Measurements from ENCODE around the gene ABHD14A. TPM values are rescaled to one million over a fixed set of nuclear protein-coding genes. Genes with fewer than 3 reads are reported as not detected.
"Not testable (repeated sequence)": the region's sequence is repeated elsewhere in the genome, so short reads cannot be mapped to it uniquely, and the experiment has no call there.

The ABHD14A gene
- 10 to 100 TPM in 2 of 4 donors, 1 to 10 TPM in 2; 4.3 to 14.2 (median 9.4) TPM for total RNA-seq

DNA sequence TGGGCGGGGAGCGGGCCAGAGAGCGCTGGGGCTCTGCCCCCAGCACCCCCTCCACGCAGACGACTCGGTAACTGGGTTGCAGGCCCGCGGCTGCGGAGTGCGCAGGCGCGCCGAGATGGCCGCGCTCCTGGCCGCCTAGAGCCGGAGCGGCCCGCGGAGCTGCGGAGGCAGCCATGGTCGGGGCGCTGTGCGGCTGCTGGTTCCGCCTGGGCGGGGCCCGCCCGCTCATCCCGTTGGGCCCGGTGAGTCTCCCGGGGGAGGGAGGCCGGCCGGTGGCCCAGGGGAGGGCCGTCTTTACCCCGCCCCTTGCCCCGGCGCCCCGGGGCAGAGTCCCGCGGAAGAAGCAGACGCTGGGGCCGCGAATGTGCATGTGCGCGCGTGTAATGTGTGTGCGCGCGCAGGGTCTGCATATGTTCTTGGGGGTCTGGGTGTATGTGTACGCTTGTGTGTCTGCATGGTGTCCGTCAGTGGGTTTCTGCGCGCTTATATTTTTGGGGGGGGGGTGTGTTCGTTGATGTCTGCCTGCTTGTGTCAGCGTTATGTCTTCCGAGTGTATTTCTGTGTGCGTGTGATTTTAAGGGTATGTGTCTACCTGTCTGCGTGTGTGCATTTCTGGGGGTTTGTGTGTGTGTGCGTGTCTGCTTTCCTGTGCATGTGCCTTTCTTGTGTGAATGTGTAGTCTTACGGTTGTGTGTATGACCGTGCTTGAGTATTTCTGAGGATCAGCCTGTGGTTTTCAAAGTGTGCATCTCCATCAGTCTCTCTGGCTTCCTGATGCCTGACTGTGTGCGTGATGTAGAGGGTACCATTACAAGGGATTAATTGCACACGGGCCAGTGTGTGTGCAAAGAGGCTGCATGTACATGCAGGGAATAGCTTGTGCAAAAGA lies at the start of gene ABHD14A:
TSS of gene ABHD14A (plus strand) at position 102 of the 889 bp plus-strand sequence. CDS start at position 174, 72 bp downstream.
- Histone ChIP-seq H3K9me3 (no peaks in the 10 kb centered on the region), H3K27ac (peak within 1 kb of the TSS; percentile 86 to 96 (median 94)), H3K4me1 (peaks cover 22 to 75% (median 32%) of the 10 kb centered on the region in 3 donors), H3K4me3 (peak within 1 kb of the TSS; percentile 58 to 85 (median 70)), H3K36me3 (no peaks in the 10 kb centered on the region), H3K27me3 (no peaks in the 10 kb centered on the region)
- TF ChIP-seq POLR2A (IDR thresholded peaks at IDR 0.05) (peak in 2 of 4 donors; percentile 63 to 74), CTCF (IDR thresholded peaks at IDR 0.05) (peak in 2 of 6 experiments; percentile 5 to 22)
- 0% methylated on average over 3 to 29 of the region's 63 CpGs for WGBS, 2 donors
- intact Hi-C loops (cut with DNase I): no loop called here
- DNase-seq: no peak

DNA sequence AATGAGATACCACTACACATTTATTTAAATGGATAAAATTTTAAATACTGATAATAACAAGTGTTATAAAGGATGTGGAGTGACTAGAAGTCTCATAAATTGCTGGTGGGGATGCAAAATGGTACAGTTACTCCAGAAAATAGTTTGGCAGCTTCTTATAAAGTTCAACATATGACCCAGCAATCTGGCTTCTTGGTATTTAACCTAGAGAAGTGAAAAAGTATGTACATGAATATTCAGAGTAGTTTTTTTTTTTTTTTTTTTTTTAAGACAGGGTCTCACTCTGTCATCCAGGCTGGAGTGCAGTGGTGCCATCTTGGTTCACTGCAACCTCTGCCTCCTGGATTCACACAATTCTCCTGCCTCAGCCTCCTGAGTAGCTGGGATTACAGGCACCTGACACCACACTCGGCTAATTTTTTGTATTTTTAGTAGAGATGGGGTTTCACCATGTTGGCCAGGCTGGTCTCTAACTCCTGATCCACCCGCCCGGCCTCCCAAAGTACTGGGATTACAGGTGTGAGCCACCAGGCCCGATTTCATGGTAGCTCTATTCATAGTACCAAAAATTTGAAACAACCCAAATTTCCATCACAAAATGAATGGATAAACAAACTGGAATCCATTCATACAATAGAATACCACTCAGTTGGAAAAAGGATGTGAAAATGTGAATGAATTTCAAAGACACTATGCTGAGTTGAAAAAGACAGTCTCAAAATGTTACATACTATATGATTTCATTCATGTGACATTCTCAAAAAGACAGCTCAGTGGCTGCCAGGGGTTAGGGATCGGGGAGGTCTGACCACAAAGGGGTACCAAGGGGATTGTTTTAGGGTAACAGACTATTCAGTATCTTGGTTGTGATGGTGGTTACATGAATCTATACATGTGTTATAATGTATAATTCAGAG lies 47.5 kb upstream of the ABHD14A start:
- intact Hi-C loops (cut with DNase I): no loop called here

DNA sequence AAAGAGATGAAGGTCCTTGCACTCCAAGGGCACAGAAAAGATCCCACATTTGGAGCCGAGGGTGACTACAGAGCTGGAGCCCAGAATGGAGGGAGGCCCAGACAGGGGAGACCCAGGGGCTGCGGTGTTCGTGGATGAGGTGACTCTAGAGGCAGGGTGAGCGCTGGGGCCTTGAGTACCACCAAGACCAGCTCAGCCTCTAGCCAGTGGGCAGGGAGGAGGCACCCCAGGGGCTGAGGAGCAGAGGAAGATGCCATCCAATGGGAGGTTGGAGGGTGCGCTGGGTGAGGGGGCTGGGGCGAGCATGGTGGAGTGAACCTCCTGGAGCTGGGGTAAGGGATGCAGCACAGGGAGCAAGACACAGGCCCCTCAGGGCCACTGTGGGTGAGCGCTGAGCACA lies 46.4 kb upstream of the ABHD14A start:
- DNase-seq: no peak
- no peak for TF ChIP-seq CTCF (IDR thresholded peaks at IDR 0.05)
- TF ChIP-seq POLR2A (IDR thresholded peaks at IDR 0.05): no peak
- 82 to 100% methylated on average over 5 to 7 of the region's 7 CpGs for WGBS, 2 donors
- H3K4me1 ChIP-seq: no peaks in the 10 kb centered on the region
- no peak overlapping the region for H3K4me3 ChIP-seq
- no peak overlapping the region for H3K27ac ChIP-seq
- H3K27me3 ChIP-seq: no peaks in the 10 kb centered on the region
- no peaks in the 10 kb centered on the region for H3K9me3 ChIP-seq
- H3K36me3 ChIP-seq: peaks cover under 1 to 15% (median 5%) of the 10 kb centered on the region in 3 donors
- intact Hi-C loops (cut with DNase I): no loop called here

More for the DNA sequence above, 47.5 kb upstream of the ABHD14A start:
- Histone ChIP-seq H3K27ac (no peak overlapping the region), H3K4me1 (no peaks in the 10 kb centered on the region), H3K36me3 (peaks cover 0 to 4% (median 0%) of the 10 kb centered on the region in 3 donors), H3K9me3 (no peaks in the 10 kb centered on the region), H3K27me3 (no peaks in the 10 kb centered on the region), H3K4me3 (no peak overlapping the region)
- TF ChIP-seq POLR2A (IDR thresholded peaks at IDR 0.05) (no peak), CTCF (IDR thresholded peaks at IDR 0.05) (no peak)
- no peak for DNase-seq
- 88 to 92% methylated on average over 3 to 5 of the region's 5 CpGs for WGBS, 2 donors

DNA sequence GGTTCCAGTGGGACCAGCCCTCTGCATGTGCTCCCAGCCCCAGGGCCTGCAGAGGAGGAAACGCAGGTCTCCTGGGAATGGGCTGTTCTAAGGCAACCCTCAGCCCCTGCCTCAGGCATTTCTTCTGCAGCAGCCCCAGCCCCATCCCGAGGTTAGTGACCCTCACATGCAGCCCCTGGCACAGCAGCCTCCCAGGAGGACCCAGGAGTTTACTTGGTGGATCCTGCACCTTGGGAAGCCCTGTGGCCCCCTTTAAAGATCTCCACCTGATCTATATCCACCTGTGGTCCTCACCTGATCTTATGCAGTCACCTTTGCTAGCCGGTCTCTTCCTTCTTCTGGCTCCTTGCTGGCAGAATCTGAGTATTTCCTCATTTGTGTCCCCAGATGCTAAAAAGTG lies 45.9 kb upstream of the ABHD14A start:
- H3K4me1 ChIP-seq; H3K27ac ChIP-seq; H3K27me3 ChIP-seq; H3K4me3 ChIP-seq; DNase-seq; intact Hi-C loops (cut with DNase I); H3K9me3 ChIP-seq: not testable (repeated sequence)
- peaks cover 6 to 21% (median 11%) of the 10 kb centered on the region in 3 donors for H3K36me3 ChIP-seq
- 61 to 100% methylated on average over 1 to 3 of the region's 3 CpGs for WGBS, 2 donors

DNA sequence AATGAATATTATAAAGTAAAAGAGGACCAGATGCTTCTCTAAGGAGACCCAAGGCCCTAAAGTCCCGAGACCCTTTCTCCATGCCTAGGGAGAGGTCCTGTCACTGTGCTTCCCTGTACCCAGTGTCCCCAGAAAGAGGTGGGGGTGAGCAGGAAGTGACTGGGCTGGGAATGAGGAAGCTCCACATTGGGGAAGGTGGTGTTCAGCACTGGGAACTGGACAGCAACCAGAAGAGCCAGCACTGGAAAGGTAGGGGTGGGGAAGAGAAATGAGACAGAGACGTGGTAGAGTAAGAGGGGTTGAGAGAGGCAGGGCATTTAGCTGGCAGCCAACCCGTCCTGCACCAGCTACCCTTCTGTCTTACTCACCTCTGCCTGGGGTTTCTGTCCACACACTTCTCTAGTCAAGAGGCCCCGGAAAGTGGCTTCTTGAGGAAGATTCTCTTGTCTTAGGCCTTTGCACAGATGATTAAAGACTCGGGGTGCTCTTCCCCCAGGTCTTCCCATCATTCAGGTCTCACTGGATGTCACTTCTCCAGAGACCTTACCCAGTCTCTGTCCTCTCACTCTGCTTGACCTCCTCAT lies 45.4 kb upstream of the ABHD14A start:
- Histone ChIP-seq H3K27ac (no peak overlapping the region), H3K4me1 (no peaks in the 10 kb centered on the region), H3K4me3 (no peak overlapping the region), H3K9me3 (no peaks in the 10 kb centered on the region), H3K36me3 (peaks cover 11 to 26% (median 16%) of the 10 kb centered on the region in 3 donors), H3K27me3 (no peaks in the 10 kb centered on the region)
- DNase-seq: no peak
- TF ChIP-seq CTCF (IDR thresholded peaks at IDR 0.05): no peak
- no peak for TF ChIP-seq POLR2A (IDR thresholded peaks at IDR 0.05)
- intact Hi-C loops (cut with DNase I): no loop called here
- 71 to 79% methylated on average over 4 to 5 of the region's 5 CpGs for WGBS, 2 donors
